NT2/D1 (cell line): ENCODE measurements around the gene UBAC2.

Experiments
- SUZ12 ChIP-seq: IDR thresholded peaks from 2 replicates; pipeline ENCODE4 v1.6.1; 2011; ENCODE audit not compliant: insufficient read length, insufficient read depth; ENCODE audit errors: extremely low read depth
- YY1 ChIP-seq: IDR thresholded peaks from 2 replicates; pipeline ENCODE4 v1.6.1; 2011; ENCODE audit not compliant: insufficient read length, insufficient read depth
- ZNF274 ChIP-seq: IDR thresholded peaks from 2 replicates; pipeline ENCODE4 v1.6.1; 2011; ENCODE audit warnings: mild to moderate bottlenecking, low read depth, low read length

DNA sequence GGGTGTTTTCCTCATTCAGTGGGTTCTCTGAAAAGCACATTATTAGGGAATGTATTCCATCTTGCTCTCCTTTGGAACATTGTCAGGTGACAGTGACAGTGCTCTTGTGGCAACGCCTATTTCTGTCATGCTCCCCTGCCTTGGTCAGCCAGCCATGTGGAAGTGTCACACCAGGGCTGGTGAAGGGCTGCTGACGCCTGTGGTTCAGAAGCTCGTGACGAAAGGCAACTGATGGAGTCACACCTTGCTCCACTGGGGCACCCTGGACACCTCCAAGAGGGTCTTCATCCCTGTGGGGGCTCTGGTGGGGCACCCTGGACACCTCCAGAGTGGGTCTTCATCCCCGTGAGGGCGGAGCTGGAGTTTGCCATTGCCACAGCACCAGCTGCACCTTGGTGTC, 175.5 kb downstream of the UBAC2 start:
- TF ChIP-seq ZNF274 = no peak
- TF ChIP-seq YY1 = no peak
- TF ChIP-seq SUZ12 = no peak
